ENCODE measurements around the gene PRR19.

The PRR19 gene

GRCh38 chr19:42313840-42314755 lies 12.2 kb downstream of the PRR19 start:
- Histone ChIP-seq H3K27ac (ENCODE audit: low read depth, low read length) (no peak overlapping the region), H3K4me3 (ENCODE audit: low read depth in 1 of 2, low read length in 2 of 2) (no peak overlapping the region), H3K27me3 (ENCODE audit: control insufficient read depth in 1 of 2, insufficient read depth in 2 of 2, low read length in 2 of 2) (peaks cover 17 to 30% of the 10 kb centered on the region in 2 donors), H3K36me3 (ENCODE audit: control insufficient read depth in 1 of 2, insufficient read depth in 2 of 2, low read length in 2 of 2) (no peaks in the 10 kb centered on the region), H3K9me3 (ENCODE audit: control insufficient read depth in 1 of 2, low read length in 2 of 2) (no peaks in the 10 kb centered on the region), H3K4me1 (ENCODE audit: control insufficient read depth in 1 of 2, insufficient read depth in 2 of 2, low read length in 2 of 2) (peaks cover 0 to 7% of the 10 kb centered on the region in 2 donors), H3K9ac (ENCODE audit: low read depth in 1 of 2, low read length in 2 of 2) (no peak overlapping the region)

- Histone ChIP-seq H3K4me1 (ENCODE audit: control insufficient read depth in 1 of 2, insufficient read depth in 2 of 2, low read length in 2 of 2) (peaks cover 0 to 7% of the 10 kb centered on the region in 2 donors), H3K9me3 (ENCODE audit: control insufficient read depth in 1 of 2, low read length in 2 of 2) (no peaks in the 10 kb centered on the region), H3K36me3 (ENCODE audit: control insufficient read depth in 1 of 2, insufficient read depth in 2 of 2, low read length in 2 of 2) (no peaks in the 10 kb centered on the region), H3K9ac (ENCODE audit: low read depth in 1 of 2, low read length in 2 of 2) (no peak overlapping the region), H3K27ac (ENCODE audit: low read depth, low read length) (no peak overlapping the region), H3K27me3 (ENCODE audit: control insufficient read depth in 1 of 2, insufficient read depth in 2 of 2, low read length in 2 of 2) (peaks cover 17 to 30% of the 10 kb centered on the region in 2 donors), H3K4me3 (ENCODE audit: low read depth in 1 of 2, low read length in 2 of 2) (no peak overlapping the region)
Observed at GRCh38 chr19:42315024-42315423, 13.1 kb downstream of the PRR19 start.

- H3K4me3 ChIP-seq (ENCODE audit: low read depth in 1 of 2, low read length in 2 of 2) = peak overlapping the region in 1 of 2 donors; percentile 16
- no peak overlapping the region for H3K9ac ChIP-seq (ENCODE audit: low read depth in 1 of 2, low read length in 2 of 2)
- H3K27me3 ChIP-seq (ENCODE audit: control insufficient read depth in 1 of 2, insufficient read depth in 2 of 2, low read length in 2 of 2) = peaks cover 17 to 31% of the 10 kb centered on the region in 2 donors
- H3K36me3 ChIP-seq (ENCODE audit: control insufficient read depth in 1 of 2, insufficient read depth in 2 of 2, low read length in 2 of 2) = no peaks in the 10 kb centered on the region
- no peak overlapping the region for H3K27ac ChIP-seq (ENCODE audit: low read depth, low read length)
- H3K9me3 ChIP-seq (ENCODE audit: control insufficient read depth in 1 of 2, low read length in 2 of 2) = no peaks in the 10 kb centered on the region
- H3K4me1 ChIP-seq (ENCODE audit: control insufficient read depth in 1 of 2, insufficient read depth in 2 of 2, low read length in 2 of 2) = peaks cover 0 to 7% of the 10 kb centered on the region in 2 donors
Observed at GRCh38 chr19:42316223-42317211, 14.6 kb downstream of the PRR19 start.

- Histone ChIP-seq H3K9ac (ENCODE audit: low read depth in 1 of 2, low read length in 2 of 2) (no peak overlapping the region), H3K9me3 (ENCODE audit: control insufficient read depth in 1 of 2, low read length in 2 of 2) (no peaks in the 10 kb centered on the region), H3K27me3 (ENCODE audit: control insufficient read depth in 1 of 2, insufficient read depth in 2 of 2, low read length in 2 of 2) (peaks cover 19 to 33% of the 10 kb centered on the region in 2 donors), H3K4me3 (ENCODE audit: low read depth in 1 of 2, low read length in 2 of 2) (no peak overlapping the region), H3K4me1 (ENCODE audit: control insufficient read depth in 1 of 2, insufficient read depth in 2 of 2, low read length in 2 of 2) (peaks cover 0 to 7% of the 10 kb centered on the region in 2 donors), H3K27ac (ENCODE audit: low read depth, low read length) (no peak overlapping the region), H3K36me3 (ENCODE audit: control insufficient read depth in 1 of 2, insufficient read depth in 2 of 2, low read length in 2 of 2) (no peaks in the 10 kb centered on the region)
Observed at GRCh38 chr19:42317535-42317934, 15.6 kb downstream of the PRR19 start.

GRCh38 chr19:42322305-42322704 lies 20.4 kb downstream of the PRR19 start:
- Histone ChIP-seq H3K36me3 (ENCODE audit: control insufficient read depth in 1 of 2, insufficient read depth in 2 of 2, low read length in 2 of 2) (no peaks in the 10 kb centered on the region), H3K4me1 (ENCODE audit: control insufficient read depth in 1 of 2, insufficient read depth in 2 of 2, low read length in 2 of 2) (peaks cover 13 to 16% of the 10 kb centered on the region in 2 donors), H3K4me3 (ENCODE audit: low read depth in 1 of 2, low read length in 2 of 2) (no peak overlapping the region), H3K9ac (ENCODE audit: low read depth in 1 of 2, low read length in 2 of 2) (no peak overlapping the region), H3K27ac (ENCODE audit: low read depth, low read length) (no peak overlapping the region), H3K27me3 (ENCODE audit: control insufficient read depth in 1 of 2, insufficient read depth in 2 of 2, low read length in 2 of 2) (peaks cover 20 to 23% of the 10 kb centered on the region in 2 donors), H3K9me3 (ENCODE audit: control insufficient read depth in 1 of 2, low read length in 2 of 2) (no peaks in the 10 kb centered on the region)

- H3K36me3 ChIP-seq (ENCODE audit: control insufficient read depth in 1 of 2, insufficient read depth in 2 of 2, low read length in 2 of 2) = no peaks in the 10 kb centered on the region
- H3K4me1 ChIP-seq (ENCODE audit: control insufficient read depth in 1 of 2, insufficient read depth in 2 of 2, low read length in 2 of 2) = peaks cover 13 to 18% of the 10 kb centered on the region in 2 donors
- H3K9me3 ChIP-seq (ENCODE audit: control insufficient read depth in 1 of 2, low read length in 2 of 2) = no peaks in the 10 kb centered on the region
Observed at GRCh38 chr19:42323473-42323851, 21.5 kb downstream of the PRR19 start.

GRCh38 chr19:42323852-42324654 lies 22.1 kb downstream of the PRR19 start:
- H3K4me3 ChIP-seq (ENCODE audit: low read depth in 1 of 2, low read length in 2 of 2) = no peak overlapping the region
- no peaks in the 10 kb centered on the region for H3K36me3 ChIP-seq (ENCODE audit: control insufficient read depth in 1 of 2, insufficient read depth in 2 of 2, low read length in 2 of 2)
- H3K27me3 ChIP-seq (ENCODE audit: control insufficient read depth in 1 of 2, insufficient read depth in 2 of 2, low read length in 2 of 2) = peaks cover 20 to 23% of the 10 kb centered on the region in 2 donors
- peaks cover 13 to 18% of the 10 kb centered on the region in 2 donors for H3K4me1 ChIP-seq (ENCODE audit: control insufficient read depth in 1 of 2, insufficient read depth in 2 of 2, low read length in 2 of 2)
- H3K27ac ChIP-seq (ENCODE audit: low read depth, low read length) = no peak overlapping the region
- H3K9me3 ChIP-seq (ENCODE audit: control insufficient read depth in 1 of 2, low read length in 2 of 2) = no peaks in the 10 kb centered on the region
- no peak overlapping the region for H3K9ac ChIP-seq (ENCODE audit: low read depth in 1 of 2, low read length in 2 of 2)

More at GRCh38 chr19:42323473-42323851, 21.5 kb downstream of the PRR19 start:
- no peak overlapping the region for H3K4me3 ChIP-seq (ENCODE audit: low read depth in 1 of 2, low read length in 2 of 2)
- H3K9ac ChIP-seq (ENCODE audit: low read depth in 1 of 2, low read length in 2 of 2) = no peak overlapping the region
- no peak overlapping the region for H3K27ac ChIP-seq (ENCODE audit: low read depth, low read length)
- peaks cover 20 to 23% of the 10 kb centered on the region in 2 donors for H3K27me3 ChIP-seq (ENCODE audit: control insufficient read depth in 1 of 2, insufficient read depth in 2 of 2, low read length in 2 of 2)

GRCh38 chr19:42324655-42325307 lies 22.8 kb downstream of the PRR19 start:
- H3K36me3 ChIP-seq (ENCODE audit: control insufficient read depth in 1 of 2, insufficient read depth in 2 of 2, low read length in 2 of 2) = no peaks in the 10 kb centered on the region
- H3K4me1 ChIP-seq (ENCODE audit: control insufficient read depth in 1 of 2, insufficient read depth in 2 of 2, low read length in 2 of 2) = peaks cover 13 to 18% of the 10 kb centered on the region in 2 donors
- H3K4me3 ChIP-seq (ENCODE audit: low read depth in 1 of 2, low read length in 2 of 2) = peak overlapping the region; percentile 32 to 92
- H3K9ac ChIP-seq (ENCODE audit: low read depth in 1 of 2, low read length in 2 of 2) = peak overlapping the region; percentile 15 to 91
- H3K27ac ChIP-seq (ENCODE audit: low read depth, low read length) = no peak overlapping the region
- peaks cover 20 to 23% of the 10 kb centered on the region in 2 donors for H3K27me3 ChIP-seq (ENCODE audit: control insufficient read depth in 1 of 2, insufficient read depth in 2 of 2, low read length in 2 of 2)
- H3K9me3 ChIP-seq (ENCODE audit: control insufficient read depth in 1 of 2, low read length in 2 of 2) = no peaks in the 10 kb centered on the region

- peak within 1 kb of the TSS; percentile 88 to 92 for H3K4me3 ChIP-seq (ENCODE audit: low read depth in 1 of 2, low read length in 2 of 2)
- H3K9ac ChIP-seq (ENCODE audit: low read depth in 1 of 2, low read length in 2 of 2) = peak within 1 kb of the TSS; percentile 85 to 91
- H3K4me1 ChIP-seq (ENCODE audit: control insufficient read depth in 1 of 2, insufficient read depth in 2 of 2, low read length in 2 of 2) = peaks cover 13 to 18% of the 10 kb centered on the region in 2 donors
Observed at GRCh38 chr19:42325308-42325895, 23.5 kb downstream of the PRR19 start, which contains the start of gene MEGF8. MEGF8 (plus strand) TSS chr19:42325635; CDS start chr19:42326244, 609 bp downstream.

More at GRCh38 chr19:42325308-42325895, 23.5 kb downstream of the PRR19 start, which contains the start of gene MEGF8:
- Histone ChIP-seq H3K9me3 (ENCODE audit: control insufficient read depth in 1 of 2, low read length in 2 of 2) (no peaks in the 10 kb centered on the region), H3K27me3 (ENCODE audit: control insufficient read depth in 1 of 2, insufficient read depth in 2 of 2, low read length in 2 of 2) (peaks cover 20 to 23% of the 10 kb centered on the region in 2 donors), H3K27ac (ENCODE audit: low read depth, low read length) (no peak within 1 kb of the TSS), H3K36me3 (ENCODE audit: control insufficient read depth in 1 of 2, insufficient read depth in 2 of 2, low read length in 2 of 2) (no peaks in the 10 kb centered on the region)
